RKO (cell line): ENCODE results near the gene PPP4C.

Experiments used
- DNase-seq: peaks from one replicate; pipeline ENCODE4 v3.0.0-alpha.2; 2016; ENCODE audit warnings: low spot score

Gene PPP4C

GRCh38 chr16:30082545-30083090, 6.8 kb downstream of the PPP4C start:
- DNase-seq = no peak

- no peak for DNase-seq
These were observed 7.6 kb downstream of the PPP4C start for GRCh38 chr16:30083216-30084055.

GRCh38 chr16:30084096-30084815, 8.5 kb downstream of the PPP4C start:
- no peak for DNase-seq

GRCh38 chr16:30084816-30085159, 9.0 kb downstream of the PPP4C start:
- no peak for DNase-seq

GRCh38 chr16:30085247-30085646, 9.5 kb downstream of the PPP4C start:
- no peak for DNase-seq

- DNase-seq = no peak
These were observed 10.0 kb downstream of the PPP4C start for GRCh38 chr16:30085820-30086219.

- DNase-seq = no peak
These were observed 10.7 kb downstream of the PPP4C start for GRCh38 chr16:30086291-30087140.

- DNase-seq = no peak
These were observed 11.5 kb downstream of the PPP4C start for GRCh38 chr16:30087181-30087898.

GRCh38 chr16:30088237-30088831, 12.5 kb downstream of the PPP4C start:
- no peak for DNase-seq

GRCh38 chr16:30088832-30089624, 13.2 kb downstream of the PPP4C start:
- no peak for DNase-seq

- no peak for DNase-seq
These were observed 15.0 kb downstream of the PPP4C start for GRCh38 chr16:30090610-30091331.

GRCh38 chr16:30091474-30092372, 15.9 kb downstream of the PPP4C start, which contains the start of gene TBX6:
Gene TBX6 (minus strand): TSS chr16:30091924. CDS start chr16:30091193, 731 bp downstream.
- peak; percentile 94 for DNase-seq

- peak; percentile 92 for DNase-seq
These were observed 16.7 kb downstream of the PPP4C start for GRCh38 chr16:30092373-30093010.

GRCh38 chr16:30094541-30095165, 18.9 kb downstream of the PPP4C start:
- no peak for DNase-seq

- DNase-seq = no peak
These were observed 19.6 kb downstream of the PPP4C start for GRCh38 chr16:30095166-30096078.

- peak; percentile 90 for DNase-seq
These were observed 20.5 kb downstream of the PPP4C start, which contains the start of gene YPEL3 for GRCh38 chr16:30096105-30096861. Gene YPEL3 (minus strand): TSS chr16:30096213. CDS start chr16:30095482, 731 bp downstream.
